ENCODE results near the gene BACH1. TPM values are rescaled to one million over a fixed set of nuclear protein-coding genes. Genes with fewer than 3 reads are reported as not detected.

The BACH1 gene
- total RNA-seq, 1 experiment from 2014 or later: 48.7 TPM

- TF ChIP-seq, protein P1, sequence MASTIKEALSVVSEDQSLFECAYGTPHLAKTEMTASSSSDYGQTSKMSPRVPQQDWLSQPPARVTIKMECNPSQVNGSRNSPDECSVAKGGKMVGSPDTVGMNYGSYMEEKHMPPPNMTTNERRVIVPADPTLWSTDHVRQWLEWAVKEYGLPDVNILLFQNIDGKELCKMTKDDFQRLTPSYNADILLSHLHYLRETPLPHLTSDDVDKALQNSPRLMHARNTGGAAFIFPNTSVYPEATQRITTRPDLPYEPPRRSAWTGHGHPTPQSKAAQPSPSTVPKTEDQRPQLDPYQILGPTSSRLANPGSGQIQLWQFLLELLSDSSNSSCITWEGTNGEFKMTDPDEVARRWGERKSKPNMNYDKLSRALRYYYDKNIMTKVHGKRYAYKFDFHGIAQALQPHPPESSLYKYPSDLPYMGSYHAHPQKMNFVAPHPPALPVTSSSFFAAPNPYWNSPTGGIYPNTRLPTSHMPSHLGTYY (CRISPR knock-in tag; IDR thresholded peaks at IDR 0.05): no peak
- TF ChIP-seq, protein P2, sequence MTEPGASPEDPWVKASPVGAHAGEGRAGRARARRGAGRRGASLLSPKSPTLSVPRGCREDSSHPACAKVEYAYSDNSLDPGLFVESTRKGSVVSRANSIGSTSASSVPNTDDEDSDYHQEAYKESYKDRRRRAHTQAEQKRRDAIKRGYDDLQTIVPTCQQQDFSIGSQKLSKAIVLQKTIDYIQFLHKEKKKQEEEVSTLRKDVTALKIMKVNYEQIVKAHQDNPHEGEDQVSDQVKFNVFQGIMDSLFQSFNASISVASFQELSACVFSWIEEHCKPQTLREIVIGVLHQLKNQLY (CRISPR knock-in tag; IDR thresholded peaks at IDR 0.05): no peak
- TF ChIP-seq OVOL2 (CRISPR knock-in tag; IDR thresholded peaks at IDR 0.05; ENCODE audit: borderline replicate concordance) (no peak), TCF7 (CRISPR knock-in tag; IDR thresholded peaks at IDR 0.05; ENCODE audit: low read depth) (no peak), AR (CRISPR knock-in tag; IDR thresholded peaks at IDR 0.05) (no peak), ZNF219 (CRISPR knock-in tag; IDR thresholded peaks at IDR 0.05; ENCODE audit: borderline replicate concordance) (no peak), CREM (CRISPR knock-in tag; IDR thresholded peaks at IDR 0.05) (no peak)
- TF ChIP-seq, protein P3, sequence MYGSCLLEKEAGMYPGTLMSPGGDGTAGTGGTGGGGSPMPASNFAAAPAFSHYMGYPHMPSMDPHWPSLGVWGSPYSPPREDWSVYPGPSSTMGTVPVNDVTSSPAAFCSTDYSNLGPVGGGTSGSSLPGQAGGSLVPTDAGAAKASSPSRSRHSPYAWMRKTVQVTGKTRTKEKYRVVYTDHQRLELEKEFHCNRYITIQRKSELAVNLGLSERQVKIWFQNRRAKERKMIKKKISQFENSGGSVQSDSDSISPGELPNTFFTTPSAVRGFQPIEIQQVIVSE (CRISPR knock-in tag; IDR thresholded peaks at IDR 0.05; ENCODE audit: borderline replicate concordance): no peak
- TF ChIP-seq, protein P4, sequence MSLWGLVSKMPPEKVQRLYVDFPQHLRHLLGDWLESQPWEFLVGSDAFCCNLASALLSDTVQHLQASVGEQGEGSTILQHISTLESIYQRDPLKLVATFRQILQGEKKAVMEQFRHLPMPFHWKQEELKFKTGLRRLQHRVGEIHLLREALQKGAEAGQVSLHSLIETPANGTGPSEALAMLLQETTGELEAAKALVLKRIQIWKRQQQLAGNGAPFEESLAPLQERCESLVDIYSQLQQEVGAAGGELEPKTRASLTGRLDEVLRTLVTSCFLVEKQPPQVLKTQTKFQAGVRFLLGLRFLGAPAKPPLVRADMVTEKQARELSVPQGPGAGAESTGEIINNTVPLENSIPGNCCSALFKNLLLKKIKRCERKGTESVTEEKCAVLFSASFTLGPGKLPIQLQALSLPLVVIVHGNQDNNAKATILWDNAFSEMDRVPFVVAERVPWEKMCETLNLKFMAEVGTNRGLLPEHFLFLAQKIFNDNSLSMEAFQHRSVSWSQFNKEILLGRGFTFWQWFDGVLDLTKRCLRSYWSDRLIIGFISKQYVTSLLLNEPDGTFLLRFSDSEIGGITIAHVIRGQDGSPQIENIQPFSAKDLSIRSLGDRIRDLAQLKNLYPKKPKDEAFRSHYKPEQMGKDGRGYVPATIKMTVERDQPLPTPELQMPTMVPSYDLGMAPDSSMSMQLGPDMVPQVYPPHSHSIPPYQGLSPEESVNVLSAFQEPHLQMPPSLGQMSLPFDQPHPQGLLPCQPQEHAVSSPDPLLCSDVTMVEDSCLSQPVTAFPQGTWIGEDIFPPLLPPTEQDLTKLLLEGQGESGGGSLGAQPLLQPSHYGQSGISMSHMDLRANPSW (CRISPR knock-in tag; conservative IDR thresholded peaks at IDR 0.05; ENCODE audit: low read depth): no peak
These were observed 86.1 kb downstream of the BACH1 start (continued) for GRCh38 chr21:29384683-29385359.

DNA sequence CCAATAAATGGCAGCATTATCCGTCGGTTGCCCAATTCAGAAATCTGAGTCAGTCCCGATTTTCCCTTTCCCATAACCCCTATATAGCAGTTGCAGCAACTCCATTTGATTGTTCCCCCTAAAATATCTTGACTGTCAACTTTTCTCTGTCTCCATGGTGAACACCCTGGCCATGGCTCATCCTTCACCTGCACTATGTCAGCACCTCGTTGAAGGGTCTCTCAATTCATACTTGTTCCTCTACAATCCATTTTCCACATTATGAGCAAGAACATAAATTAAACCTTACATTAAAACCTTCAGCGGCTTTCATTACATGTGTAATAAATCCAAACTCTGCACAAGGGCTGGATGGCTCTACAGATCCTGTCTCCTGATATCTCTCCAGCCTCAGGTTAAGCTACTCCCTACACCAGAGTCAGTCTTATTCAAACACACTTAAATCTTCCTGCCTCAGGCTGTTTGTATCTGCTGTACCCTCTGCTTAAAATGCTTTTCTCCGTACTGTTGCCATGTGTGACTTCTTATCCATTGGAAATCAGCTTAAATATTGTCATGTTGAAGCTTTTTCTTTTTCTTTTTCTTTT lies 87.3 kb downstream of the BACH1 start:
- DNase-seq (ENCODE audit: low spot score) (no peak), ATAC-seq (no peak)
- Mint-ChIP-seq H3K27me3 (ENCODE audit: low read depth) (no peaks in the 10 kb centered on the region), H3K4me3 (no peak overlapping the region), H3K9me3 (no peaks in the 10 kb centered on the region), H3K27ac (no peak overlapping the region), H3K36me3 (no peaks in the 10 kb centered on the region), H3K4me1 (no peaks in the 10 kb centered on the region)
- ChIA-PET POLR2A (no interaction called here), CTCF (interaction anchor here (2.1 kb wide), 1 partner anchor 9 kb away, joined by 11 read pairs; no protein-coding TSS in a partner anchor)
- TF ChIP-seq EMX1 (CRISPR knock-in tag; IDR thresholded peaks at IDR 0.05) (no peak), ZNF512 (CRISPR knock-in tag; IDR thresholded peaks at IDR 0.05; ENCODE audit: borderline replicate concordance) (no peak), NR2C2 (CRISPR knock-in tag; IDR thresholded peaks at IDR 0.05) (no peak), AR (CRISPR knock-in tag; IDR thresholded peaks at IDR 0.05) (no peak), ZNF532 (CRISPR knock-in tag; IDR thresholded peaks at IDR 0.05; ENCODE audit: borderline replicate concordance) (no peak), ELF4 (CRISPR knock-in tag; IDR thresholded peaks at IDR 0.05; ENCODE audit: low read depth) (no peak), ZNF138 (CRISPR knock-in tag; conservative IDR thresholded peaks at IDR 0.05) (no peak)
- TF ChIP-seq, protein P2 (CRISPR knock-in tag; IDR thresholded peaks at IDR 0.05): no peak

Measured in WTC11 (cell line).